HepG2 (cell line): ENCODE data around the gene GPR62. TPM values are rescaled to one million over a fixed set of nuclear protein-coding genes. Genes with fewer than 3 reads are reported as not detected.

Experiments
- AGO1 ChIP-seq: fragments of 200-400 bp; formaldehyde crosslinking; IDR thresholded peaks from 2 replicates; pipeline ENCODE4 v1.6.1; 2017; ENCODE audit warnings: mild to moderate bottlenecking, low read depth, low read length, moderate library complexity; ENCODE audit not compliant: poor library complexity, severe bottlenecking
- EHMT2 ChIP-seq: fragments of 200-600 bp; sonication (generic); IDR thresholded peaks from 2 replicates; pipeline ENCODE4 v1.7.0; 2017; ENCODE audit warnings: antibody characterized with exemption, low read depth, low read length, borderline replicate concordance
- MAF1 ChIP-seq: sonication (generic); formaldehyde crosslinking; IDR thresholded peaks from 2 replicates; pipeline ENCODE4 v1.5.0; 2020; ENCODE audit warnings: missing genetic modification reagents, borderline replicate concordance
- PHF21A ChIP-seq: sonication (generic); formaldehyde crosslinking; IDR thresholded peaks from 2 replicates; pipeline ENCODE4 v1.5.0; 2020; ENCODE audit warnings: mild to moderate bottlenecking, missing genetic modification reagents
- SP2 ChIP-seq: sonication (generic); formaldehyde crosslinking; IDR thresholded peaks from 2 replicates; pipeline ENCODE4 v1.5.1; 2020; ENCODE audit warnings: mild to moderate bottlenecking, missing genetic modification reagents
- THYN1 ChIP-seq: sonication (generic); formaldehyde crosslinking; IDR thresholded peaks from 2 replicates; pipeline ENCODE4 v1.8.1; 2023; ENCODE audit warnings: low read depth, mild to moderate bottlenecking, moderate library complexity, missing genetic modification reagents, borderline replicate concordance
- XBP1 ChIP-seq: sonication (generic); formaldehyde crosslinking; IDR thresholded peaks from 2 replicates; pipeline ENCODE4 v1.5.0; 2020; ENCODE audit warnings: missing genetic modification reagents
- ZBTB3 ChIP-seq: sonication (generic); formaldehyde crosslinking; IDR thresholded peaks from 2 replicates; pipeline ENCODE4 v1.4.0; 2020; ENCODE audit warnings: low read depth, mild to moderate bottlenecking, moderate library complexity, missing genetic modification reagents, borderline replicate concordance
- ZBTB49 ChIP-seq: sonication (generic); formaldehyde crosslinking; IDR thresholded peaks from 2 replicates; pipeline ENCODE4 v1.4.0; 2020; ENCODE audit warnings: missing genetic modification reagents, borderline replicate concordance
- ZNF121 ChIP-seq: sonication (generic); formaldehyde crosslinking; IDR thresholded peaks from 2 replicates; pipeline ENCODE4 v1.5.0; 2020; ENCODE audit warnings: mild to moderate bottlenecking, missing genetic modification reagents
- ZNF382 ChIP-seq: sonication (generic); formaldehyde crosslinking; IDR thresholded peaks from 2 replicates; pipeline ENCODE4 v1.5.0; 2020; ENCODE audit warnings: missing genetic modification reagents, mild to moderate bottlenecking, borderline replicate concordance
- ZNF749 ChIP-seq: sonication (generic); formaldehyde crosslinking; IDR thresholded peaks from 2 replicates; pipeline ENCODE4 v1.8.0; 2022; ENCODE audit warnings: mild to moderate bottlenecking, missing genetic modification reagents, moderate library complexity, borderline replicate concordance
- ZNF891 ChIP-seq: sonication (generic); formaldehyde crosslinking; IDR thresholded peaks from 2 replicates; pipeline ENCODE4 v1.5.0; 2020; ENCODE audit warnings: mild to moderate bottlenecking, missing genetic modification reagents
- polyA plus RNA-seq, 8 experiments: library from polyadenylated mRNA; depleted of rRNA in 3 of 8; stranded (reverse) in 7 of 8; unstranded in 1 of 8; fragments of >200 nt; fragmentation: Illumina TruSeq in 4 of 8; extraction: Trizol in 4 of 8; gene quantifications; 2 replicates each; pipeline versions ENCODE4 v1.2.1 to v1.2.3, GENCODE V29; 2011 to 2016; ENCODE audit warnings: low read depth in 4 of 8, missing spikeins in 1 of 8, mixed read lengths in 1 of 8; ENCODE audit not compliant: insufficient read depth in 1 of 8
- total RNA-seq, 5 experiments: library from RNA; depleted of rRNA; stranded (reverse); fragments of >200 nt; fragmentation: Illumina TruSeq; extraction: Trizol; gene quantifications; 2 replicates each; pipeline ENCODE4 v1.2.3, GENCODE V29; 2016; ENCODE audit warnings: low read depth in 1 of 5
- TF ChIP-seq, protein P1 (sequence below): sonication (generic); formaldehyde crosslinking; IDR thresholded peaks from 2 replicates; pipeline ENCODE4 v1.4.0; 2020; ENCODE audit warnings: missing genetic modification reagents, borderline replicate concordance
- TF ChIP-seq, protein P2 (sequence below): sonication (generic); formaldehyde crosslinking; IDR thresholded peaks from 2 replicates; pipeline ENCODE4 v1.4.0; 2020; ENCODE audit warnings: missing genetic modification reagents
- TF ChIP-seq, protein P3 (sequence below): IDR thresholded peaks from 2 replicates; pipeline ENCODE4 v1.6.1; 2012; ENCODE audit warnings: low read depth, low read length, improper control_type of control experiment

Gene GPR62
- total and polyA plus RNA-seq, 2 of the 13 experiments (the other 11 are each of a cell fraction or from before 2014, with no cell fraction given) = not detected

GRCh38 chr3:51995346-51996163 lies 40.4 kb downstream of the GPR62 start, which contains the start of gene RPL29 (continued):
- TF ChIP-seq, protein P1, sequence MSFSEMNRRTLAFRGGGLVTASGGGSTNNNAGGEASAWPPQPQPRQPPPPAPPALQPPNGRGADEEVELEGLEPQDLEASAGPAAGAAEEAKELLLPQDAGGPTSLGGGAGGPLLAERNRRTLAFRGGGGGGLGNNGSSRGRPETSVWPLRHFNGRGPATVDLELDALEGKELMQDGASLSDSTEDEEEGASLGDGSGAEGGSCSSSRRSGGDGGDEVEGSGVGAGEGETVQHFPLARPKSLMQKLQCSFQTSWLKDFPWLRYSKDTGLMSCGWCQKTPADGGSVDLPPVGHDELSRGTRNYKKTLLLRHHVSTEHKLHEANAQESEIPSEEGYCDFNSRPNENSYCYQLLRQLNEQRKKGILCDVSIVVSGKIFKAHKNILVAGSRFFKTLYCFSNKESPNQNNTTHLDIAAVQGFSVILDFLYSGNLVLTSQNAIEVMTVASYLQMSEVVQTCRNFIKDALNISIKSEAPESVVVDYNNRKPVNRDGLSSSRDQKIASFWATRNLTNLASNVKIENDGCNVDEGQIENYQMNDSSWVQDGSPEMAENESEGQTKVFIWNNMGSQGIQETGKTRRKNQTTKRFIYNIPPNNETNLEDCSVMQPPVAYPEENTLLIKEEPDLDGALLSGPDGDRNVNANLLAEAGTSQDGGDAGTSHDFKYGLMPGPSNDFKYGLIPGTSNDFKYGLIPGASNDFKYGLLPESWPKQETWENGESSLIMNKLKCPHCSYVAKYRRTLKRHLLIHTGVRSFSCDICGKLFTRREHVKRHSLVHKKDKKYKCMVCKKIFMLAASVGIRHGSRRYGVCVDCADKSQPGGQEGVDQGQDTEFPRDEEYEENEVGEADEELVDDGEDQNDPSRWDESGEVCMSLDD (CRISPR knock-in tag) = peak; percentile 48; the same call in 1 of the 2 replicates
- TF ChIP-seq EHMT2 = no peak
- TF ChIP-seq ZNF891 (CRISPR knock-in tag) = peak; percentile 90; the same call in 1 of the 2 replicates
- TF ChIP-seq XBP1 = peak; percentile 66; the same call in 1 of the 2 replicates
- TF ChIP-seq SP2 (CRISPR knock-in tag) = peak; percentile 35; the same call in 1 of the 2 replicates
- TF ChIP-seq ZNF382 (CRISPR knock-in tag) = no peak
- TF ChIP-seq ZNF749 = peak; percentile 70; the same call in 1 of the 2 replicates
- peak; percentile 27; the same call in 1 of the 2 replicates for TF ChIP-seq ZBTB3 (CRISPR knock-in tag)
- TF ChIP-seq, protein P2, sequence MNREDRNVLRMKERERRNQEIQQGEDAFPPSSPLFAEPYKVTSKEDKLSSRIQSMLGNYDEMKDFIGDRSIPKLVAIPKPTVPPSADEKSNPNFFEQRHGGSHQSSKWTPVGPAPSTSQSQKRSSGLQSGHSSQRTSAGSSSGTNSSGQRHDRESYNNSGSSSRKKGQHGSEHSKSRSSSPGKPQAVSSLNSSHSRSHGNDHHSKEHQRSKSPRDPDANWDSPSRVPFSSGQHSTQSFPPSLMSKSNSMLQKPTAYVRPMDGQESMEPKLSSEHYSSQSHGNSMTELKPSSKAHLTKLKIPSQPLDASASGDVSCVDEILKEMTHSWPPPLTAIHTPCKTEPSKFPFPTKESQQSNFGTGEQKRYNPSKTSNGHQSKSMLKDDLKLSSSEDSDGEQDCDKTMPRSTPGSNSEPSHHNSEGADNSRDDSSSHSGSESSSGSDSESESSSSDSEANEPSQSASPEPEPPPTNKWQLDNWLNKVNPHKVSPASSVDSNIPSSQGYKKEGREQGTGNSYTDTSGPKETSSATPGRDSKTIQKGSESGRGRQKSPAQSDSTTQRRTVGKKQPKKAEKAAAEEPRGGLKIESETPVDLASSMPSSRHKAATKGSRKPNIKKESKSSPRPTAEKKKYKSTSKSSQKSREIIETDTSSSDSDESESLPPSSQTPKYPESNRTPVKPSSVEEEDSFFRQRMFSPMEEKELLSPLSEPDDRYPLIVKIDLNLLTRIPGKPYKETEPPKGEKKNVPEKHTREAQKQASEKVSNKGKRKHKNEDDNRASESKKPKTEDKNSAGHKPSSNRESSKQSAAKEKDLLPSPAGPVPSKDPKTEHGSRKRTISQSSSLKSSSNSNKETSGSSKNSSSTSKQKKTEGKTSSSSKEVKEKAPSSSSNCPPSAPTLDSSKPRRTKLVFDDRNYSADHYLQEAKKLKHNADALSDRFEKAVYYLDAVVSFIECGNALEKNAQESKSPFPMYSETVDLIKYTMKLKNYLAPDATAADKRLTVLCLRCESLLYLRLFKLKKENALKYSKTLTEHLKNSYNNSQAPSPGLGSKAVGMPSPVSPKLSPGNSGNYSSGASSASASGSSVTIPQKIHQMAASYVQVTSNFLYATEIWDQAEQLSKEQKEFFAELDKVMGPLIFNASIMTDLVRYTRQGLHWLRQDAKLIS (CRISPR knock-in tag) = peak; percentile 90; the same call in 1 of the 2 replicates
- peak; percentile 77 for TF ChIP-seq AGO1
- peak; percentile 84 for TF ChIP-seq PHF21A
- no peak for TF ChIP-seq ZNF121 (CRISPR knock-in tag)
- TF ChIP-seq, protein P3, sequence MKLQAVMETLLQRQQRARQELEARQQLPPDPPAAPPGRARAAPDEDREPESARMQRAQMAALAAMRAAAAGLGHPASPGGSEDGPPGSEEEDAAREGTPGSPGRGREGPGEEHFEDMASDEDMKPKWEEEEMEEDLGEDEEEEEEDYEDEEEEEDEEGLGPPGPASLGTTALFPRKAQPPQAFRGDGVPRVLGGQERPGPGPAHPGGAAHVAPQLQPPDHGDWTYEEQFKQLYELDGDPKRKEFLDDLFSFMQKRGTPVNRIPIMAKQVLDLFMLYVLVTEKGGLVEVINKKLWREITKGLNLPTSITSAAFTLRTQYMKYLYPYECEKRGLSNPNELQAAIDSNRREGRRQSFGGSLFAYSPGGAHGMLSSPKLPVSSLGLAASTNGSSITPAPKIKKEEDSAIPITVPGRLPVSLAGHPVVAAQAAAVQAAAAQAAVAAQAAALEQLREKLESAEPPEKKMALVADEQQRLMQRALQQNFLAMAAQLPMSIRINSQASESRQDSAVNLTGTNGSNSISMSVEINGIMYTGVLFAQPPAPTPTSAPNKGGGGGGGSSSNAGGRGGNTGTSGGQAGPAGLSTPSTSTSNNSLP = peak; percentile 14; the same call in 1 of the 2 replicates
- TF ChIP-seq MAF1 (CRISPR knock-in tag) = peak; percentile 82; the same call in 1 of the 2 replicates
- TF ChIP-seq THYN1 (CRISPR knock-in tag) = no peak
- no peak for TF ChIP-seq ZBTB49 (CRISPR knock-in tag)
